WERI-Rb-1 (cell line): ENCODE data around the gene LY86.

Experiments used
- DNase-seq: peaks from one replicate; pipeline ENCODE4 v3.0.0-alpha.2; 2020
- H3K27ac ChIP-seq: fragments of 250-450 bp; sonication (Bioruptor Pico); 2 replicates; pipeline ENCODE4 v1.5.1; 2020; ENCODE audit warnings: mild to moderate bottlenecking, moderate library complexity
- H3K27me3 ChIP-seq: fragments of 250-450 bp; sonication (Bioruptor Pico); 2 replicates; pipeline ENCODE4 v1.5.1; 2021; ENCODE audit warnings: mild to moderate bottlenecking, low read depth, moderate library complexity; ENCODE audit not compliant: insufficient read depth, severe bottlenecking
- H3K36me3 ChIP-seq: fragments of 250-450 bp; sonication (Bioruptor Pico); 2 replicates; pipeline ENCODE4 v1.5.1; 2020; ENCODE audit warnings: mild to moderate bottlenecking, moderate library complexity
- H3K4me3 ChIP-seq: 2 replicates; pipeline ENCODE4 v1.5.1; 2011; ENCODE audit warnings: low read depth, mild to moderate bottlenecking, control low read depth, low read length
- H3K9me3 ChIP-seq: fragments of 250-450 bp; sonication (Bioruptor Pico); 2 replicates; pipeline ENCODE4 v1.5.1; 2021; ENCODE audit warnings: mild to moderate bottlenecking, moderate library complexity; ENCODE audit not compliant: severe bottlenecking
- TF ChIP-seq, protein P1 (sequence below): IDR thresholded peaks from 2 replicates; pipeline ENCODE4 v1.5.1; 2011; ENCODE audit warnings: low read depth, mild to moderate bottlenecking, control low read depth, inconsistent platforms, low read length

The LY86 gene

DNA sequence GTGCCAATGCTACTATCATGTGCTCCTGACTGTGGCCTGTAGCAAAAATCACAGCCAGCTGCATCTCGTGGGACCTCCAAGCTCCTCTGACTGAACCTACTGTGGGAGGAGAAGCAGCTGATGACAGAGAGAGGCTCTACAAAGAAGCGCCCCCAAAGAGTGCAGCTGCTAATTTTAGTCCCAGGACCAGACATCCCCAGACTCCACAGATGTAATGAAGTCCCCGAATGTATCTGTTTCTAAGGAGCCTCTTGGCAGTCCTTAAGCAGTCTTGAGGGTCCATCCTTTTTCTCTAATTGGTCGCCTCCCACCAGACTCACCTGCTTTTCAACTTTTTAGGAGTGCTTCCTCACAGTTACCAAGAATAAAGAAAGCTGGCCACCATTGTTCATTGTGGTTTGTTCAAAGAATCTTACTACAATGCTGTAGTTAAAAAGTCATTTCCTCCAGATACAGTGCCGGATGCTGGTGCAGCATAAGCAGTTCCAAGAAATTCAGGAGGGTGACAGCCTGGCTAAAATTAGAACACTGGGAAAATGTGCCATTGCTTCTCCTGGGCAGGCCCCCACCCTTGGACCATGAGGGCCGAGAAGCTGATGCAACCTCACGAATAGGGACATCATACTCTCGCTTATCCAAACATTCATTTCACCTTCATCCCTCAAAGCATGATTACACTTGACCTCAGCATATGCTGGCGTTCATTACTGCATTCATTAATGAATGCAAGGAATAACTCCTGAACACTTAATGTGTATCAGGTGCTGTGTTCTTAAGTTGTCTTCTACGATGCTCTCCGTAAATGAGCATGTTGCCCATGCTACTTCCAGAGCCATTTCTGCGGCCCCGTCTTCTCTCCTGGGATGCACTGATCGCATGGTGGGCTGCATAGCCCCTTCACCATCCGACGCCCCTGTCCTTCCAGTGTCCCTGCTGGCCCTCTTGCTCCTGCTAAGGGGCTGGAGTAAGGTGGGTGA is 66.4 kb downstream of the LY86 start:
- H3K27ac ChIP-seq: no peak overlapping the region
- H3K27me3 ChIP-seq: no peaks in the 10 kb centered on the region
- peaks cover 3% of the 10 kb centered on the region for H3K9me3 ChIP-seq
- DNase-seq: no peak
- H3K4me3 ChIP-seq: no peak overlapping the region
- no peaks in the 10 kb centered on the region for H3K36me3 ChIP-seq
- TF ChIP-seq, protein P1, sequence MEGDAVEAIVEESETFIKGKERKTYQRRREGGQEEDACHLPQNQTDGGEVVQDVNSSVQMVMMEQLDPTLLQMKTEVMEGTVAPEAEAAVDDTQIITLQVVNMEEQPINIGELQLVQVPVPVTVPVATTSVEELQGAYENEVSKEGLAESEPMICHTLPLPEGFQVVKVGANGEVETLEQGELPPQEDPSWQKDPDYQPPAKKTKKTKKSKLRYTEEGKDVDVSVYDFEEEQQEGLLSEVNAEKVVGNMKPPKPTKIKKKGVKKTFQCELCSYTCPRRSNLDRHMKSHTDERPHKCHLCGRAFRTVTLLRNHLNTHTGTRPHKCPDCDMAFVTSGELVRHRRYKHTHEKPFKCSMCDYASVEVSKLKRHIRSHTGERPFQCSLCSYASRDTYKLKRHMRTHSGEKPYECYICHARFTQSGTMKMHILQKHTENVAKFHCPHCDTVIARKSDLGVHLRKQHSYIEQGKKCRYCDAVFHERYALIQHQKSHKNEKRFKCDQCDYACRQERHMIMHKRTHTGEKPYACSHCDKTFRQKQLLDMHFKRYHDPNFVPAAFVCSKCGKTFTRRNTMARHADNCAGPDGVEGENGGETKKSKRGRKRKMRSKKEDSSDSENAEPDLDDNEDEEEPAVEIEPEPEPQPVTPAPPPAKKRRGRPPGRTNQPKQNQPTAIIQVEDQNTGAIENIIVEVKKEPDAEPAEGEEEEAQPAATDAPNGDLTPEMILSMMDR: no peak

DNA sequence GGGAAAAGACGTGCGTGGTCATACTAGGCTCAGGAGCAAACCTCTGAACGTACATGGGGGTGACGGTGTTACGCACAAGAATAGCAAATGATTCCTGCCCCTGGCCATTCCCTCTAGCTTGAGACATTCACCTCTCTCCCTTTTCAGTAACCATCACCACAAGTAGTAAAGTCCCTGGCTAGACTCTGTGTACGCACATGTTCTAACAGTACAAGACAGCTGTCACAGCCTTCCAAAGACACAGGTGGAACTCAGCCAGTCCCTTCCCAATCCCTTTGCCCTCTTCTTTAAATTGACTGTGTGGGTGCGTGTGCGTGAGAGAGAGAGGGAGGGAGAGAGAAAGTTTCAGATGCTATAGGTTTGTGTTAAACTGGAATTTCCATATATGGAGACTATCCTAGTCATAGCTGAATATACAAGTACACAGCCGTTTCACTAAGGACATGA is 67.3 kb downstream of the LY86 start:
- TF ChIP-seq, protein P1: no peak
- H3K9me3 ChIP-seq: peaks cover 2% of the 10 kb centered on the region
- no peak for DNase-seq
- no peaks in the 10 kb centered on the region for H3K27me3 ChIP-seq
- H3K4me3 ChIP-seq: no peak overlapping the region
- no peaks in the 10 kb centered on the region for H3K36me3 ChIP-seq
- H3K27ac ChIP-seq: no peak overlapping the region

- DNase-seq: no peak
- H3K27me3 ChIP-seq: no peaks in the 10 kb centered on the region
- H3K36me3 ChIP-seq: no peaks in the 10 kb centered on the region
- no peaks in the 10 kb centered on the region for H3K9me3 ChIP-seq
- H3K4me3 ChIP-seq: no peak overlapping the region
- TF ChIP-seq, protein P1: no peak
- H3K27ac ChIP-seq: no peak overlapping the region
Measured at GRCh38 chr6:6656287-6656686, 67.8 kb downstream of the LY86 start.

GRCh38 chr6:6657085-6657819 is 68.7 kb downstream of the LY86 start:
- Histone ChIP-seq H3K27ac (no peak overlapping the region), H3K4me3 (no peak overlapping the region), H3K9me3 (no peaks in the 10 kb centered on the region), H3K36me3 (no peaks in the 10 kb centered on the region), H3K27me3 (no peaks in the 10 kb centered on the region)
- DNase-seq: no peak
- TF ChIP-seq, protein P1: no peak

- no peaks in the 10 kb centered on the region for H3K9me3 ChIP-seq
- no peak for DNase-seq
- no peaks in the 10 kb centered on the region for H3K36me3 ChIP-seq
- H3K4me3 ChIP-seq: no peak overlapping the region
- H3K27ac ChIP-seq: no peak overlapping the region
- no peaks in the 10 kb centered on the region for H3K27me3 ChIP-seq
- TF ChIP-seq, protein P1: no peak
Measured at GRCh38 chr6:6657820-6658217, 69.3 kb downstream of the LY86 start.
